ENCODE results near the gene ULBP3.
"Not testable (repeated sequence)": the region's sequence is repeated elsewhere in the genome, so short reads cannot be mapped to it uniquely, and the experiment has no call there.

ULBP3 gene

DNA sequence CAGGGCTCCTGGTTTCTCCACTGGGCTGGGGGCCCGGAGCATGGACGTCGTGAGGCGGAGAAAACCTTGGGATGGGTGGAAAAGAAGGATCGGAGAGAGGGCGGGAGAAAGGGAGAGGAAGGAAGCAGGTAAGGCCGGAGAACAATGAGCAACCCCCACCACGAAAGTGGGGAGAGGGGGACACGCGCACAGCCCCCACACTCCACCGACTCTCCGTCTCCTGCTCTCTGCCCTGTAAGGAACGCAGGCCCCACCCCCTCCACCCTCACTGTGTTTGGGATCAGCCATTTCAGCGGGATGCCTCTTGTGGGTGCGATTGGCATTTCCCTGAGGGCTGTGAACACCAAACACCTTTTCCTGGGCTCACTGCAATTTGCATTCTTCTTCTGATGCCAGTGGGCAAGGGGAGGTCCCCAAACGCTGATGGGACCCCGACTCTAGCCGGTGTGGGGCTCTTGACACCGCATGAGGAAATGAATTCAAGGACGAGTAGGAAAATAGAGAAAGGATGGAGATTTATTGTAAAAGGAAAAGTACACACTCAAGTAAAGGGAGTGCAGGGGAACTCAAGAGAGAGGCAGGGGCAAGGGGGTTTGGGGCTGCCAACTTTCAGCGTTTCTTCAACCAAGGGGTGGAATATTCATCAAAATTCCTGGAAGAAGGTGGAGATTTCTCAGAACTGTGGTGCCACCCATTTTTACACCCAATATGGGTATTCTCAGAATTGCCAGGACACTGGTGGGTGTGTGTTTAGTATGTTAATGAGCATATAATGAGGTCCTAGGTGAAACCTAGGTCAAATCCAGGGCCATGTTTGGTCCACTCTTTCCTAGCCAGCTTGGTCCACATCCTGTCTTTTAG lies 30.5 kb downstream of the ULBP3 start:
- DNase-seq = no peak

DNA sequence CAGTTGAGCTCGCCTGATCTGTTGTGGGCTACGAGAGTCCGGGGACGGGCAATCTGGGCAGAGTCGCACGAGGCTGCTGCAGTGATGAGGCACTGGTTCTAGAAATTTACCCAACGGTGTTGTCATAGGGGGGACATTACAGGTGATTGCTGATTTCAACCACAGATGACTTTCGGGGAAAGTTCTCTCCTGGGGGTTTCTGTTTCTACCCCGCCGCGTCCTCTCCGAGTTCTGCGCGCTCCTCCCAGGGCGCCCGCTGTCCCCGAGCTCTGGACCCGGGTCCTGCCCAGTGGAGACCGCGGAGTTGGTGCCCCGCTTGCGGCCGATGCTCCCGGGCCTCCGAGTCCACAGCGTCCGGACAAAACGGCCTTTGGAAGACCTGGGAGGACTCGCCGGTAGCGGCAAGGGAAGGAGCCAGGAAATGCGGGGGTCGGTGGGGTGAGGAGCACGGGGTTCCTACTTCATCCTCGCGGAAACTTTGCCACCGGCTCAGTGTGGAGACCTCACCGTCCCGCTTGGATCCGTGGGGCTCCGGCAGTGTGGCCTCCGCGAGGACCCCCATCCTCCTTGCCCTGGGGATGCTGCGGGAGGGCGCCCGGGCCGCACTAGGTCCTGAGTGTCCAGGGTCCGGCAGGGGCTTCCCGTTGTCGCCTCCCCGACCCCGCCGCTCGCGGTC lies 31.3 kb downstream of the ULBP3 start:
- DNase-seq = no peak

DNA sequence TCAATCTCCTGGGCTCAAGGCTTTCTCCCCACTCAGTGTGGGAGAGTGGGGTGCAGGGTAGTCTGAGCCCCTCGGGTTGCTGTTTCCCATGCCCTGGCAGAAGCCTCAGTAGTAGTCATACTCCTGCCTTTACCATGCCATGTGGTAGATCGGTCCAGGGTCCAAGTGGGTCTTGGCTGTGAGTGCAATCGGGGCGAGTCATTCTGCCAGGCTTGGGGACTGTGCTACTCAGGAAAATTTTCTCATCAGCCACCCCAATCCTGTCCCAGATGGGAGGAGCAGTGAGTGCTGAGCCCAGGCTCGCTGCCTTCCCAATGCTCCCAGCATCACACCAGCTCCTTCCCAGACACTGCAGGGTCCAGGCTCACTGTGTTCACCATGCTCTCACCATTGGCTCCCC lies 32.8 kb downstream of the ULBP3 start:
- DNase-seq = no peak

DNA sequence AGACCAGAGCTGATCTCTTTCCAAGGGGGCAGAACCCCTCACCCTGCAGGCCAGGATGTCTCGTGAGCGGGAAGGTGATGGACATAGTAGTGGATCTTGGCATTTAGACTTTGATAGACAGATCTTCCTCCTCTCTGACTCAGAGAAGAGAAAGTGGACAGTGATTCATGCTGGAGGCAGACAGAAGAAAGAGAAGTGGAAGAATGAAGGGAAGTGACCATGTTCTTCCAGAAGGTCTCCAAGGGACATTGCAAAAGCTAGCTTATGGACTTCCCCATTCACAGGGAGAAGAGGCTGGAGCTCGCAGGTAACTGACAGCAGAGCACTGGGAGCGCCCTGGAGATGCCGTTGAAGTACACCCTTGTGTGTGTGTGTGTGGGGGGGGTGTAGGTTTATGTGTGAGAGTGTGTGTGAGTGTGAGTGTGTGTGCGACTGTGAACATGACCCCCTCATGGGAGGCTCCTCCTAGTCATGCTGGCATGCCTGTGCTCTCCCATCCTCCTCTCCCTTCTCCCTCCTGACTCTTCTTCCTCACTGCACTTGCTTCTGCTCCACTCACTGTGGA lies 35.6 kb downstream of the ULBP3 start:
- no peak for DNase-seq

DNA sequence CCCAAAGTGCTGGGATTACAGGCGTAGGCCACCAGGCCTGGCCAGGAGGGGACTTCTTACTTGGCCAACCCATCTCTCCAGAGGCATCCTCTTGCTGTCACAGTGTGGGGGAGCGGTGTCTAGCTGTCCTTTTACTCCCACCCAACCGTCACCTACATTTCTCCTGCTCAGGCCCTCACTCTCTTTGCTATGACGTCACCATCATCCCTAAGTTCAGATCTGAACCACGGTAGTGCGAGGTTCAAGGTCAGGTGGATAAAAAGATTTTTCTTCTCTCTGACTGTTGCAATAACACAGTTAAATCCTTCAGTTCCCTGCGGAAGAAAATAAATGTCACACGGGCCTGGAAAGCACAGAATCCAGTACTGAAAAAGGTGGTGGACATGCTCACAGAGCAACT lies 36.3 kb downstream of the ULBP3 start:
- DNase-seq = no peak

DNA sequence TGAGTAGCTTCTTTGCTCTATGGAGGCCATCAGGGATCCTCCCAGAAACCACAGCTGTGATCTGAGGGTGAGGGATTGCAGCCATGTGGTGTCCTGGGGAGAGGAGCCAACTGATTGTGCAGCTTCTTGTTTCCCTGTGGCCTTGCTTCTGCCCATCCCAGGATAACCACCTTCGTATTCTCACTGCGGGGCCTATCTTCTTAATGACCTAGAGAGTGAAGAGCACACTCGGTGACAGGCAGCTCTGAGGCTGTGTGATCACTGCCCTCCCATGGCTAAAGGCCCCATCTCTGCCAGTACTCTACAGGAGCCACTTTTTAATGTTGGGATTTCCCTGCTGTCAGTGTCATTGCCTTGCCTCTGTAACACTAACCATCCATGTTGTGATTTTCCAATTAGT lies 38.3 kb downstream of the ULBP3 start:
- DNase-seq = no peak

DNA sequence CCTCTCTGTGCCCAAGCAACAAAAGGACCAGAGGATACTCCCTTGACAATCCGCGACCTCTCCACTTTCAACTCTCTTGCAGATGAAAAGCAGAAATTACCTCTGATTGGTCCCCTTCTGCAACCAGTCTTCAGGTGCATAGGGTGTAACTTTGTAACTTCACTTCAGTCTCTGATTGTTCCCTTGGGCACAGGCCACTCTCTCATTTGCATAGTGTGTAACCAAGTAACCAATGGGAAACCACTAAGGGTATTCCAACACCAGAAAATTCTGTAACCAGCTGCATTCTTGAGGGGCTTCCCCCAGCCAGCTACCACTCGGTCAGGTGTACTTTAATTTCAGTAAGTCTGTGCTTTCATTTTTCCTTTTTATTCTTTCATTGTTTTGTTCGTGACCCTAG lies 39.2 kb downstream of the ULBP3 start:
- DNase-seq = no peak

DNA sequence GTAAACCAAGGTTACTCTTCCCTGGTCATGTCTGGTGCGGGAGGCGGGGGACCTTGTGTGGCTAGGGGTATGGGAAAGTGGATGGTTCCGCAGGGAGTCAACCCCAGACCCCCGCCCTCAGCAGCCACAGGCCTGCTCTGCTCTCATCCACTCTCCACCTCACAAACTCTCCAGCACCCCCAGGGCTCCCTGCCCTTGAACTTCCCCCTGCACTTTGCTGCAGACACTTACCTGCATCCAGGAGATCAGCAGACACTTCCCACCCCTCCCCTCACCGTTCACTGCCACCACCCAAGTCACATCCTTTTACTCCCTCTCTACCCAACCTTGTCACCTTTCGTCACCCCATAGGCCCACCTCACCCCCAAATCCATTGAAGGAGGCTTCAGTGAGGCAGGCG lies 39.6 kb downstream of the ULBP3 start:
- DNase-seq = no peak

DNA sequence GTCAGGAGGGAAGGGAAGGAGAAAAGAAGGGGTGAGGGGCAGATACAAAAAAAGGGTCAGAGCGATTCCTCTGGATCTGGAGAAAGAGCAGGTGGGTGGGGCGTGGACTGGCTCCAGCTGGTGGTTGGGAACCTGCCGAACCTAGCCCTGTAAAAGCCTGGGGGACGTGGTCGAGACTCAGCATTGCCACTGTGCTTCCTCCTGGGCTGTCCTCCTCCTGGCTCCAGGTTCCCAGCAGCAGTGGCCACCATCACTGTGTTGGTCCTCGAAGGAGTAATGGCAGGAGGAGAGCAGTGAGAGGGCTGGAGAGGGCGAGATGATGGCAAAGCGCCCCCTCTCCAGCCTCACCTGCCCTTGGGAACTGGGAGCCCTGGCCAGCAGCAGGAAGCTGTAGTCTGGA lies 40.1 kb downstream of the ULBP3 start:
- no peak for DNase-seq

DNA sequence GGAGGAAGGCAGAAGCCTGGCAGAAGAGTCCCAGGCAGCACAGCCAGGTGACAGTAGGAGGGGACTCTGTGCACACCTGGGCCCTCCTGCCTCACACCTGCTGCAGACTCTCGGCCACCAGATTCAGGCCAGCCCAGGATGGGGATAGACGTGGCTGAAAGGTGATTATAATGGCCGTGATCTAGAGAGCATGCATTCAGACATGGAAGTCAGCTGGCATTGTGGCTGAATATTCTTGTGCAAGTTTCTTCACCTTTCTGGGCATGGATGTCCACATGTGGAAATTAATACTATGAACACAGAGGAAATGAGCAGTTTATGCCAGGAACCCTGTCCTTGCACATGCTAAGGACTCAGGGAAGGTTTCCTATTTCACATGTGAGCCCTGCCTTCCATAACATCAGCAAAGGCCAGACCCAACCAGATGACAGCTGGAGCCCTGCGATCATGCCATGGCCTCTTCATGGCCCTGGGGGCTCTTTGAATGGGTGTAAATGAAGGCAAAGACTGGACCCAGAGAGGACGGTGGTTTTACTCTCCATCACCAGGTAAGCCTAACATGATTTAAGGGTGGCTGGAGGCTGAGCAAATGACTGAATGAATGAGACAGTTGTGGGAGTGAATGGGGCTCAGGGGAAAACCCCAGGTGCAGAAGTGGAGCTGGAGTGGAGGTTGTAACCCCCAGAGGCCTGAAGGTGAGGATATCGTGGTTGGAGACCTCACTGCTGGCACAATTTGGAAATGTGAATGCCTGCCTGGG lies 40.9 kb downstream of the ULBP3 start:
- no peak for DNase-seq

DNA sequence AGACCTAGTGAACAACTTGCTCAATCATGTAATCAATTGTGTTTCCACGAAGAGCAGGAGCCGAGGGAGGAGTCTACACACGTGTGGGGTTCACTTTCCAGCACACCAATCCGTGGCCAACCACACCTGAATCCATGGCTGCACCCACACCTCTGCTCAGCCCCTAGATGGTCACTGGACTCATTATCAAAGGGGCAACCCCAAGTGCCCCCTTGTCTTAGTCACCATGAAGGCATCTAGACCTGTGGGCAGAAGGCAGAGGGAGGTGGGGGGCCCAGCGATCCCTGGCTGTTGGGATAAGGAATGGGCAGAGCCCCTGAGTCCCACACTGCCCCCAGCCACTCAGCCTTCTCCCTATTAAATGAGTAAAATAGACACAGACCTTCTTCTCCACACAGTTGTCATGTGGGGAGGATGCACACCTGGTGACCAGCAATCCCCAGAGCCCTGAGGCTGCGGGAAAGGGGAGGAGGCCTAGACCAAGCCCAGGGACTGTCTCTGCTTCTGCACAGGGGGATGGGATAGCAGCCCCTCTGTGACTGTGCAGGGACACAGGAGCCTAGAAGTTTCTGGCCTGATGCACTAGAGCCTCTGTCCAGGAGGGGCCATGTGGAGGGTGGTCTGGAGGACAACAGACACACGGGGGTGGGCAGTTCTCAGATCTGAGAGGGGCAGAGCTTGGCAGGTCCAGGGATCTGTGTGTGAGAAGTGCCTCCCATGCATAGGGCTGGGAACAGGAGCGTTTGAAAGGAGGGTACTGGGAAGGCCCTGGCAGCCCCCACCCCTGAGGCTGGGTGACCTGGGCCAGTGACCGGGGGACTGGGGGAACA lies 41.7 kb downstream of the ULBP3 start:
- no peak for DNase-seq

DNA sequence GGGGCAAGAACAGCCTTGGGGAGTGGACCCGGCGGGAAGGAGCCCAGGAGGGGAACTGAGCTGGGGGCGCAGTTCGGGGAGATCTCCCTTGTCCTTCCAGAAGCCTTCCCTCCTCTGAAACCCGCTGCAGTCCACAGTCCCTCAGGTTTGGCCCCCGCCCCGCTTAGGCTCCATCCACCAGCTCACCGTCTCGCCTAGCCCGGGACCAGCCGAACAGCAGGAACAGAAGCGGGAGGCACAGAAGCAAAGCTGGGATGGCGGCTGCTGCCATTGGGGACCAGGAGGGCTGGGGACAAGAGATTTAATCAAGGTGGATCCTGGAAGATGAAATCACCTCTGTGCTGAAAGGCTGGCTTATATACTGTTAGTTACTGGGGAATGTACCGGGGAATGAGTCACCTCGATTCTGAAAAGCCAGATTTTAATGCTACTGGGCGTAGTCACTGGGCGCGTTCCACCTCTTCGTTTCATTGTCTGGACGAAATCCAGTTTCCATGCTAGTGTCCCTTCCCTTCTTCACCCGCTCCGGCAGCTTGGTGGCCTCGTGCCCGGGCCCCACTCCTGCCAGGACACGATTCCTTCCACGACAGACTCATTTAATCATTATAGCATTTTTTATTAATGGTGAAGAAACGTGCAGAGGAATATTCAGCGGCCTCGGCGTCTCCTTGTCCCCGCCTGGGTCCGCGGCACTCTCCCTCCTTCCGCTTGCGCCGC lies 43.6 kb downstream of the ULBP3 start, which contains the start of gene RAET1L:
TSS of gene RAET1L (minus strand) at position 332 of the 717 bp plus-strand sequence. CDS start at position 271, 61 bp downstream.
- DNase-seq = peak; percentile 58

DNA sequence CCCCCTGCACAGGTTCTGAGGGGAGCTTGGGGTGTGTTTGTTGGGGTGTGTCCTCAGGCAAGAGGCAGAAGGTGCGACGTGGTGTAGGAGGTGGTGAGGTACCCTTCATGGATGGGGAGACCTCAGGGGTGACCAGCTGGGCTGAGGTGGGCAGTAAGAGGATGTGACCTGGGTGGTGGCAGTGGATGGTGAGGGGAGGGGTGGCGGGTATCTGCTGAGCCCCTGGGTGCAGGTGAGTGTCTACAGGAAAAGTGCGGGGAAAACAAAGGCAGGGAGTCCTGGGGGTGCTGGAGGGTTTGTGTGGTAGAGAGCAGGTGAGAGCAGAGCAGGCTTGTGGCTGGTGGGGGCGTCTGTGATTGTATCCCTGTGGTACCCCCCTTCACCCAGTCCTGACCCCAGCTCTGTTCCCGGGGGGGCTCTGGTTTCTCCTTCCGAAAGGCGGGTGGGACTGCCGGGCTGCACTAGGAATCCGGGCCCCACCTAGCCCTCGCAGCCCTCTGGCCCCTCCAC lies 44.2 kb downstream of the ULBP3 start:
- no peak for DNase-seq

DNA sequence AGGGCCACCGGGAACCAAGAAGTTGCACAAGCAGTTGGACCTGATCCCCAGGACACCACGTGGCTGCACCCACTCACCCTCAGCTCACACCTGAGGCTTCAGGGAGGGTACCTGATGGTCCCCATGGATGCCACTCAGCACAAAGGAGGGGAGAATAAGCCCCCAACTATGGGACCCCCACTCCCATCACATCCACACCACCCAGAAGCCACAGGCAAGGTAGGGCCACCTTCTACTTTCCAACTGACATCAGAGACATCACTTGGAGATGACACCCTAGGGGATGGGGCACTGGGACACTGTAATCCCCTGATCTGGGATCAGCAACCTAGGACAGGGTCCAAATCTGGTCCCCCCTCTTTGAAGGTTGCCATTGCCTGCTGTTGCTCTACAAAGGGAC lies 44.9 kb downstream of the ULBP3 start:
- not testable (repeated sequence) for DNase-seq

DNA sequence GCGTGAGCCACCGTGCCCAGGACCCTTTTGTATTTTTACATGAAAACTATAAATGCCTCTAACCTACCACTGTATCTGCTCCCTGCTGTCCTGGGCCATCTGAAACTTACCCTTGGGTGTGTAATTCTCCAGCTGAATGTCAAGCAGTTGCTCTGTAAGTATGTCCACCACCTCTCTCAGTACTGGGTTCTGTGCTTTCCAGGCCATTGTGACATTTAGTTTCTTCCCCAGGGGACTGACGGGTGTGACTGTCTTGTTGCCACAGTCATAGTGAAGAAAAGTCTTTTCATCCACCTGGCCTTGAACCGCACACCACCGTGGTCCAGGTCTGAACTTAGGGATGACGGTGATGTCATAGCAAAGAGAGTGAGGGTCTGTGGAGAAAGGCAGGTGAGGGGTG lies 47.1 kb downstream of the ULBP3 start:
- not testable (repeated sequence) for DNase-seq

DNA sequence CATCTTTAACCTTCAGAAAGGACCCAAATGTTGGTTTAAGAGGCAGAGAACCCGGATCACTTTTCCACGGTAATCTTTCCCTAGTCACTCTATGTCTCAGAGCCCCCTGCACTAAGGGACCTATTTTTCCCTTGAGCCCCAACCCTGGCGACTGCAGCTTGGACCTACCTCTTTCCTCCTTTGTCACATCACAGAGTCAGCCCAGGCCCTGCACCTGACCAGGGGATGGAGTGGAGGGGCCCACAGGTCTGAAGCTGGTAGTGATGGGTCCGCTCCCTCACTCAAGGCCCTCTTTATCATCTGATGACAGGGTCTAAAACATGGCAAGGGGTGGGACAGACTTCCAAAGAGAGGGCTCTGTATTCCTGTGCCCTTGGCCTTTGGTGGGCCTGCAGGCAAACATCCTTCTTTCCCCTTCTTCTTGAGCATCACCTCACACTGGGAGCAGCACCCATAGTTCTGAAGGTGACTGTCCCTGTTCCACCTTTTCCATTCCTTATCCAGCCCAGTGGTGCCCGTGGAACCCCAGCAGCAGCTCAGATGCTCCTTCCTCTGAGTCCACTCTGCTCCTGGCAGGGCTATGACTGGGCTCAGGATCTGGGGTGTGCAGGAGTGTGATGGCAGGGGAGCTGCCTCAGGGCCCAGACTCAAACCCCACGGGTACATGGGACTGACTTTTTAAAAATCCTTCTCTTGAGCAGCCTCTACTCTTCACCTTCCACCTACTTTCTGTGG lies 49.9 kb downstream of the ULBP3 start:
- DNase-seq = no peak

DNA sequence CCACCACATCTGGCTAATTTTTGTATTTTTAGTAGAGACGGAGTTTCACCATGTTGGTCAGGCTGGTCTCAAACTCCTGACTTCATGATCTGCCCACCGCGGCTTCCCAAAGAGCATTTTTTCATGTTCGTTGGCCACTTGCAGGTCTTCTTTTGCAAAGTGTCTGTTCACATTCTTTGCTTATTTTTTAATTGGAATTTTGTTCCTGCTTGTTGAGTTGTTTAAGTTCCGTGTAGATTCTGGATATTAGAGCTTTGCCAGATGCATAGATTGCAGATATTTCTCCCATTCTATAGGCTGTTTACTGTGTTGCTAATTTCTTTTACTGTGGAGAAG lies 51.8 kb downstream of the ULBP3 start:
- DNase-seq = not testable (repeated sequence)

DNA sequence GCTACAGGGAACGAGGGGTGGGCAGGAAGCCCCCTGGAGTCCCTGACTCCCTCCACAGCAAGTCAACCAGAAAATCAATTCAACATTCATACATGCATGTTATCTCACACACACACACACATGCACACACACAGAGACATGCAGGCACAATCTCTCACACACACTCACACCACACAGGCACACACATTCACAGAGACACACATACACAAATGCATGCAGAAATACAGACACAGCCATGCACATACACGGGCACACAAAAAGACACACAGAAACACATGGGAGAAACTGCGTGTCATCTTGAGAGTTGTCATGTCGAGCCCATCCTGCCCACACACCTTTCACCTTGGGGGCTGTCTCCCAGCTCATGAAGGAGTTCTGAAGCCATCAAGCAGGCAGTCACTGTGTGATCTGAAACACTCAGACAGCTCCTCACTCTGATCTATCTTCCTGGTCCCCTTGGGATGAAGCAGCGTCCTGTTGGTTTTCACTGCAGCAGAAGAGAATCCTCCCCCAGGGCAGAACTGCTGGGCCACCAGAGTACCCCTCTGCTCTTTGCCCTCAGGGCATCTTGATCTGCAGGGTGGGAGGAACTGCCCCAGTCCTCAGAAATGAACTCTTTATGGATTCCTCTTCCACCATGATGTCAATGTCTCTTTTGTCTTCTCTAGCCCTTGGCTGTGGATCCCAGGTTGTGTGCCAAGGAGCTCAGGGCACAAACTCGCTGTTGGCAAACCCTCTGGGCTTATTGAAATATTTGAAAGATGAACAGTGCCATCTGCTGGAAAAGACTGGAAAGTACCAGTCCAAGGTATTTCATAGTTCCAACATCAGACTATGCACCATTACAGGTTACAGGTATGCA lies 52.4 kb downstream of the ULBP3 start:
- peak; percentile 64 for DNase-seq

DNA sequence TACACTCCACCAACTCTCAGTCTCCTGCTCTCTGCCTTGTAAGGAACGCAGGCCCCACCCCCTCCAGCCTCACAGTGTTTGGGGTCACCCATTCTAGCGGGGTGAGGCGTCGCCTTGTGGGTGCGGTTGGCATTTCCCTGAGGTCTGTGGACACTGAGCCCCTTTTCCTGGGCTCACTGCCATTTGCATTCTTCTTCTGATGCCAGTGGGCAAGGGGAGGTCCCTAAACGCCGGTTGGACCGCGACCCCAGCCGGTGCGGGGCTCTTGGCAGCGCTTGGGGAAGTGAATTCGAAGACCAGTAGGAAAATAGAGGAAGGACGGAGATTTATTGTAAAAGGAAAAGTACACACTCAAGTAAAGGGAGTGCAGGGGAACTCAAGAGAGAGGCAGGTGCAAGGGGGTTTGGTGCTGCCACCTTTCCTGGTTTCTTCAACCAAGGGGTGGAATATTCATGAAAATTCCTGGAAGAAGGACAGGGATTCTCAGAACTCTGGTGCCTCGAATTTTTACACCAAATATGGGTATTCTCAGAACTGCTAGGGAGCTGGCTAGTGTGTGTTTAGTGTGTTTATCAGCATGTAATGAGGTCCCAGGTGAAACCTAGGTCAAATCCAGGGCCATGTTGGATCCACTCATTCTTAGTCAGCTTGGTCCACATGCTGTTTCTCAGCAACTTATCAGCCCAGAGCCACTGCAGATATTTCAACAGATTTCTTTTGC lies 53.5 kb downstream of the ULBP3 start:
- DNase-seq = not testable (repeated sequence)
